GM06990 (cell line): ENCODE results near the gene ISM2.
"Not testable (repeated sequence)": the region's sequence is repeated elsewhere in the genome, so short reads cannot be mapped to it uniquely, and the experiment has no call there.

Experiments used
- DNase-seq: peaks from one replicate; pipeline ENCODE4 v3.0.0-alpha.2; 2011; ENCODE audit not compliant: insufficient read length; ENCODE audit errors: extremely low read depth
- H3K27me3 ChIP-seq: replicated peaks from 2 replicates; pipeline ENCODE4 v1.6.0; 2011; ENCODE audit warnings: low read length; ENCODE audit not compliant: control insufficient read depth, insufficient read depth
- H3K36me3 ChIP-seq: 2 replicates; pipeline ENCODE4 v1.5.1; 2011; ENCODE audit warnings: low read length; ENCODE audit not compliant: control insufficient read depth, insufficient read depth
- H3K4me3 ChIP-seq: replicated peaks from 2 replicates; pipeline ENCODE4 v1.5.1; 2011; ENCODE audit warnings: low read depth, mild to moderate bottlenecking, control low read depth, low read length
- CTCF ChIP-seq: IDR thresholded peaks from 2 replicates; pipeline ENCODE4 v1.5.1; 2011; ENCODE audit warnings: low read length, control low read depth, mild to moderate bottlenecking, inconsistent platforms; ENCODE audit not compliant: insufficient read depth, poor library complexity, severe bottlenecking

The ISM2 gene

GRCh38 chr14:77542421-77543239 lies 44.0 kb upstream of the ISM2 start:
- Histone ChIP-seq H3K27me3 (no peaks in the 10 kb centered on the region), H3K4me3 (no peak overlapping the region), H3K36me3 (no peaks in the 10 kb centered on the region; the same call in 1 of the 2 replicates)
- TF ChIP-seq CTCF: no peak
- DNase-seq: peak; percentile 24

DNA sequence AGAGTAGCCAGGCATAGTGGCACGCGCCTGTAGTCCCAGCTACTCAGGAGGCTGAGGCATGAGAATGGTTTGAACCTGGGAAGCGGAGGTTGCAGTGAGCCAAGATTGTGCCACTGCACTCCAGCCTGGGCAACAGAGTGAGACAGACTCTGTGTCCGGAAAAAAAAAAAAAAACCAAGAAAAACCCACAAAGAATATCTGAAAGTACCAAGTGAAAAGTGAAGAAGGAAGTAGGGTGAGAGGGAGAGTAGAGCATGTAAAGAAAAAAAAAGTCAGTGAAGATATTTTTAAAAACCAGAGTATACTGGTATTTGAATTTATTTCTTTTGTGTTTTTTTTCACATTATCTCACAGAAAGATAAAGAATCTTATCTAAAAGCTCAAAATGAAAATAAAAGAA lies 43.3 kb upstream of the ISM2 start:
- H3K36me3 ChIP-seq: no peaks in the 10 kb centered on the region; the same call in 1 of the 2 replicates
- no peak for DNase-seq
- TF ChIP-seq CTCF: no peak
- H3K4me3 ChIP-seq: no peak overlapping the region
- H3K27me3 ChIP-seq: no peaks in the 10 kb centered on the region

GRCh38 chr14:77536951-77537350 lies 38.3 kb upstream of the ISM2 start:
- H3K36me3 ChIP-seq, DNase-seq, H3K27me3 ChIP-seq, H3K4me3 ChIP-seq: not testable (repeated sequence)

DNA sequence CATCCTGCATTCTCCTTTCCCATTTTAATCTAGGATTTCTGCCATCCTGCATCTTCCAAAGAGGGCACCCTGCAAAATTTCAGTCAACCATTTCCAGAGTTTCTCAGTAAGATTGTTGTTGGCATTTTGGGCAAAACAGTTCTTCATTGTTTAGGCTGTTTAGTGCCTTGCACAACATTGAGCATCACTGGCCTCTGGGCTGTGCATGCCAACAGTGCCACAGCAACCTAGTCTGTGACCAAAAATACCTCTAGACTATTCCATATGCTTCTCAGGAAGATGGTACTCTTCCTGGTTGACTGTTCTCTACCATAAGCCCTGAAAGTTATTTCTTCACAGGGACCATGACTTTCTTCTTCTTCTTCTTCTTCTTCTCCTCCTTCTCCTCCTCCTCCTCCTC lies 32.5 kb upstream of the ISM2 start:
- no peak for TF ChIP-seq CTCF
- Histone ChIP-seq H3K36me3 (no peaks in the 10 kb centered on the region; the same call in 1 of the 2 replicates), H3K4me3 (no peak overlapping the region), H3K27me3 (no peaks in the 10 kb centered on the region)
- DNase-seq: no peak

DNA sequence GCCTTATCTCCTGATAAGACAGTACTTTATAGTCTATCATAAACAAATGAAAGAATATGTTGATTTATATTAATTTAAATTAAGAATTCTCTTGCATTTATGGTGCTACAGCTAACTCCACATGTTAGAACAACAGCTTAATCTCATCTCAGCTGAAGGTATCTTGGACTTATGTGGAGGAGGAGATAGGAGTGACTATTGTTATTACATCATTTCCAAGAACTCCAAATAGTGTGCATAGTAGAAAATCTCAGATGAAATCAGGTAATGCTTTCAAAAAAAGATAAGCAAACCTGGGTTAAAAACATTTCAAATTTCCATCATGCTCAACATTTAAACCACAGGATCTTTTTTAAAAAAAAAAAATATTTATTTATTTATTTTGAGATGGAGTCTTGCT lies 31.3 kb upstream of the ISM2 start:
- H3K4me3 ChIP-seq: no peak overlapping the region
- TF ChIP-seq CTCF: no peak
- no peaks in the 10 kb centered on the region; the same call in 1 of the 2 replicates for H3K36me3 ChIP-seq
- H3K27me3 ChIP-seq: no peaks in the 10 kb centered on the region
- no peak for DNase-seq

DNA sequence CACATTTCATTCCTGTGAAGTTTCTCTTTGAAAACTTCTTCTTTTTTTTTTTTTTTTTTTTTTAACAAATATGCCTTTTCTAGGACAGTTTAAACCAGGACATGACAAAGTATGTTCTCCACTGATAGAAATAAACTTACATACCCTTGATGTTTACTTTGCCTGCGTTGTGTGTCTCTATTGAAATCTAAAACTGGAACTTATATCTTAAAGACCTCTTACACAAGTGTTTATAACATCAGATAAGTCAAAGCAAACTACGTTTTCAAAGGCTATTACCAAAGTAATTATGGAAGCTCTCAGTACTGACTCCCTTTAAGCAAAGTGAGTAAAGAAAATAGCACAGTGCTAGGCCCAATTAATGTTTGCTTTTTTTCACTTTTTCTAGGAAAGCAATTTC lies 30.6 kb upstream of the ISM2 start:
- H3K36me3 ChIP-seq: no peaks in the 10 kb centered on the region

DNA sequence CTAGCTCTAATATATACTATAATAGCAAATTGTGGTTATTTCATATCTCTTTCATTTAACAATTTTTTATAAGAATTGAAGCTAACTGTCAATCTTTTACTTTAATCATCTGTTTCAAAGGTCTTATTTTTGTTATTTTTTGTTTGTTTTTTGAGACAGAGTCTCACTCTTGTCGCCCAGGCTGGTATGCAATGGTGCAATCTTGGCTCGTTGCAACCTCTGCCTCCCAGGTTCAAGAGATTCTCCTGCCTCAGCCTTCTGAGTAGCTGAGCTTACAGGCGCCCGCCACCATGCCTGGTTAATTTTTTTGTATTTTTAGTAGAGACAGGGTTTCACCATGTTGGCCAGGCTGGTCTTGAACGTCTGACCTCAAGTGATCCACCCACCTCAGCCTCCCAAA lies 30.1 kb upstream of the ISM2 start:
- DNase-seq, H3K27me3 ChIP-seq, H3K4me3 ChIP-seq, H3K36me3 ChIP-seq: not testable (repeated sequence)

More for the DNA sequence above, 30.6 kb upstream of the ISM2 start:
- no peak for DNase-seq
- Histone ChIP-seq H3K27me3 (no peaks in the 10 kb centered on the region), H3K4me3 (no peak overlapping the region)
- TF ChIP-seq CTCF: no peak
